Measurements from ENCODE around the gene PLD1. TPM values are rescaled to one million over a fixed set of nuclear protein-coding genes. Genes with fewer than 3 reads are reported as not detected.
A peak's percentile ranks its signal among the peaks of the same experiment; 100 is the strongest.

PLD1 gene
- polyA plus RNA-seq, 4 donors = 35.9 to 99.1 (median 72.1) TPM

DNA sequence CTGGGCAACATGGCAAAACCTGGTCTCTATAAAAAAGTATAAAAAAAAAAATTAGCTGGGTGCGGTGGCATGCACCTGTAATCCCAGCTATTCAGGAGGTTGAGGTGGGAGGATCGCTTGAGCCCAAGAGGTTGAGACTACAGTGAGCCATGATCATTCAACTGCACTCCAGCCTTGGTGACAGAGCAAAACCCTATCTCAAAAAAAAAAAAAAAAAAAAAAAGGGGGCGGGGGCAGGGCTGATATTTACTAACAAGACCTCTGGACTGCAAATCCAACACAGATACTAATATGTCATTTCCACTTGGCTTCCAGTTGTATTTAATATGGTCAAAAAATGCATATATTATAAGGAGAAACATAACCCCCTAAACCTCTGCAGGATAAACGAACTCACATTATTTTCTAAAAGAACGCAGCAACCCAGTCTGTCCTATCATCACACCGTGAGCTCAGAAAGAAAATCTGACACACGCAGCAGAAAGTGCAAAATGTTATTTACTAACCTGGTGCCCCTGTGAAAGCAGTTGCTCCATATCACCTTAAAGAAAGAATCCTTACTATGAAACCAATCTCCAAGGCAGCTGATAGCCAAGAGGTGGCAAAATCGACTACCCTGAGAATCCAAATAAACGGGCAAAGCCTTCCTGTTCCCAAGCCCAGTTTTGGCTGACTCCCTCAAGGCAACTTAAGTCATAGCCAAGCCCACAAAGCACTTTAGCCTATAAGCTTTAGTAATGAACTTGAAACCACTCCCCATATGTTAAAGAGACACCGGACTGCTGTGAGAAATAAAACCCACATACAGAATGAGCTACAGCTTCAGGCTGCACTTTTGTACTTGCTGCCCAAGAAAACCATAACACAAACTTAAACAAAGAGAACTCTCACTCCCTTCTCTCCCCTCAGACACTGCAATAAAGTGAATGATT lies 39.3 kb downstream of the PLD1 start:
- no peak for FAIRE-seq
- H3K27ac ChIP-seq (ENCODE audit: low read depth in 1 of 3, low read length in 2 of 3) = peak overlapping the region; percentile 62 to 97 (median 90)

DNA sequence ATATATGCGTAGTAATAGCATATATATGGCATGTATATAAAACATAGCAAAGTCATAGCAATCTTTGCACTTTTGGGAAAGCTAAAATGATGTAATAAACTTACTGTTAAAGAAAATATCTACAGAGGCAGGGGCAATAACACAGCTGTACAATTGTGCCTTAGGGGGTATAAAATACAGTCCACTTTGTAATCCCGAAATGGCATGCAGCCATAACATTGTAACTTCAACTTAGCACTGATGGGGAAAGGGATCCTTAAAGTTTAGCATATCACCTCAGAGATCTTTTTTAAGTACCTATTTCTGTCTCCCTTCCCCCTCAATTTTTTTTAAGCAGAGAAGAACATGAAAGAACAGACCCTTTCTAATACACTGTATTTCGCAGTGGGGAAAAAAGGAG lies 40.8 kb downstream of the PLD1 start:
- Histone ChIP-seq H3K36me3 (ENCODE audit: control insufficient read depth in 3 of 3, insufficient read depth in 2 of 3, low read depth in 1 of 3, low read length in 3 of 3) (peaks cover 0 to 2% (median 0%) of the 10 kb centered on the region in 3 donors), H3K4me3 (ENCODE audit: low read depth in 1 of 3, low read length in 3 of 3) (peak overlapping the region in 2 of 3 donors; percentile 74 to 76), H3K9me3 (ENCODE audit: control insufficient read depth in 2 of 2, insufficient read depth in 1 of 2, low read depth in 1 of 2, low read length in 1 of 2) (no peaks in the 10 kb centered on the region), H3K27me3 (ENCODE audit: control insufficient read depth in 3 of 3, insufficient read depth in 3 of 3, low read length in 3 of 3) (no peaks in the 10 kb centered on the region), H3K27ac (ENCODE audit: low read depth in 1 of 3, low read length in 2 of 3) (peak overlapping the region in 1 of 3 donors; percentile 97), H3K4me1 (ENCODE audit: control insufficient read depth in 3 of 3, insufficient read depth in 2 of 3, low read depth in 1 of 3, low read length in 2 of 3) (peaks cover 3 to 16% (median 7%) of the 10 kb centered on the region in 3 donors)
- WGBS, 3 donors = 18 to 64% (median 56%) methylated on average over 3 of the region's 3 CpGs
- FAIRE-seq (no peak), DNase-seq (no peak)

More for the DNA sequence above, 39.3 kb downstream of the PLD1 start:
- Histone ChIP-seq H3K9me3 (ENCODE audit: control insufficient read depth in 2 of 2, insufficient read depth in 1 of 2, low read depth in 1 of 2, low read length in 1 of 2) (no peaks in the 10 kb centered on the region), H3K27me3 (ENCODE audit: control insufficient read depth in 3 of 3, insufficient read depth in 3 of 3, low read length in 3 of 3) (no peaks in the 10 kb centered on the region), H3K36me3 (ENCODE audit: control insufficient read depth in 3 of 3, insufficient read depth in 2 of 3, low read depth in 1 of 3, low read length in 3 of 3) (no peaks in the 10 kb centered on the region), H3K4me3 (ENCODE audit: low read depth in 1 of 3, low read length in 3 of 3) (peak overlapping the region in 2 of 3 donors; percentile 74 to 76), H3K4me1 (ENCODE audit: control insufficient read depth in 3 of 3, insufficient read depth in 2 of 3, low read depth in 1 of 3, low read length in 2 of 3) (peaks cover 0 to 14% (median 7%) of the 10 kb centered on the region in 3 donors)
- DNase-seq = peak; percentile 89 to 95
- 16 to 33% (median 23%) methylated on average over 9 to 10 of the region's 10 CpGs for WGBS, 3 donors

DNA sequence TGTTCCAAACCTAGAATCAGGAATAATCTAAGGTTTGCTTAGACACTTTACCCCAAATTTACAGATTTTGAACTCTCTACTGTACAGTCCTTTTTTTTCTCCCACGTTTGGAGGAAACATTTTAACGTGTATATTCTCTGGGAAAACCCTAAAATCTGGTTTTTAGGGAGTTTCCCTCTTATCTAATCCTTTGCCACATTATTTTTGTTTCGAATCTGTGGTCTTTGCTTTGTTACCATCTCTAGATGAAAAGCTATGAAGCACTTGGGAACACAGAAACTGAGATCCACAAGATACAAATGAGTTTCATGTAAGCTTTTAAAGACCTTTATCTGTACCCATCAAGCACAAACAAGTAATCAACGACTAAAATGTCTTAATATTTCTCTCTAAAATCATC lies 41.3 kb downstream of the PLD1 start:
- Histone ChIP-seq H3K4me3 (ENCODE audit: low read depth in 1 of 3, low read length in 3 of 3) (peak overlapping the region in 2 of 3 donors; percentile 74 to 76), H3K36me3 (ENCODE audit: control insufficient read depth in 3 of 3, insufficient read depth in 2 of 3, low read depth in 1 of 3, low read length in 3 of 3) (peaks cover 0 to 2% (median 2%) of the 10 kb centered on the region in 3 donors), H3K27me3 (ENCODE audit: control insufficient read depth in 3 of 3, insufficient read depth in 3 of 3, low read length in 3 of 3) (no peaks in the 10 kb centered on the region), H3K27ac (ENCODE audit: low read depth in 1 of 3, low read length in 2 of 3) (peak overlapping the region in 1 of 3 donors; percentile 97), H3K4me1 (ENCODE audit: control insufficient read depth in 3 of 3, insufficient read depth in 2 of 3, low read depth in 1 of 3, low read length in 2 of 3) (peaks cover 3 to 16% (median 7%) of the 10 kb centered on the region in 3 donors), H3K9me3 (ENCODE audit: control insufficient read depth in 2 of 2, insufficient read depth in 1 of 2, low read depth in 1 of 2, low read length in 1 of 2) (no peaks in the 10 kb centered on the region)
- no peak for DNase-seq
- WGBS, 3 donors = 7 to 29% (median 13%) methylated on average over 4 of the region's 4 CpGs
- FAIRE-seq = no peak

GRCh38 chr3:171768281-171768900 lies 41.9 kb downstream of the PLD1 start:
- H3K27me3 ChIP-seq (ENCODE audit: control insufficient read depth in 3 of 3, insufficient read depth in 3 of 3, low read length in 3 of 3) = no peaks in the 10 kb centered on the region
- H3K4me3 ChIP-seq (ENCODE audit: low read depth in 1 of 3, low read length in 3 of 3) = peak overlapping the region in 2 of 3 donors; percentile 74 to 76
- H3K4me1 ChIP-seq (ENCODE audit: control insufficient read depth in 3 of 3, insufficient read depth in 2 of 3, low read depth in 1 of 3, low read length in 2 of 3) = peaks cover 3 to 16% (median 7%) of the 10 kb centered on the region in 3 donors
- WGBS, 3 donors = 43 to 62% (median 53%) methylated on average over 10 of the region's 10 CpGs
- H3K27ac ChIP-seq (ENCODE audit: low read depth in 1 of 3, low read length in 2 of 3) = peak overlapping the region; percentile 22 to 97 (median 30)
- peaks cover 0 to 4% (median 2%) of the 10 kb centered on the region in 3 donors for H3K36me3 ChIP-seq (ENCODE audit: control insufficient read depth in 3 of 3, insufficient read depth in 2 of 3, low read depth in 1 of 3, low read length in 3 of 3)
- DNase-seq = peak in 1 of 2 donors; percentile 37
- no peaks in the 10 kb centered on the region for H3K9me3 ChIP-seq (ENCODE audit: control insufficient read depth in 2 of 2, insufficient read depth in 1 of 2, low read depth in 1 of 2, low read length in 1 of 2)
- no peak for FAIRE-seq

DNA sequence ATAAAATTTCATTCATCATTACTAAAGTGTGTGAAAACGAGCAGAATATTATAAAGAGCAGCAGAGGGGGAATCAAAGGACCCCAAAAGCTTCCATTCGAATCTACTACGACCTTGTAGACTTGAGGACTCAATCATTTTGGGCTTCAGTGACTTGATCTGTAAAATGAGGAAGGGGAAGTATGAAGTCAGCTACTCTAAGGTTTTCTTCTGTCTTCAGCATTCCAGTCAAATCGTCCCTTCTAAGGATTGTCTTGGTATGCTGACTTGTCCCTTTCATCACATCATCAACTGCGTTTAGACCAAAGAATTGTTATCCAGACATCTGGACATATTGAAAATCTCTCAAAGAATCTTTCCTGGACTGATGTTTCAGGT lies 44.8 kb downstream of the PLD1 start:
- DNase-seq (no peak), FAIRE-seq (no peak)
- 85 to 89% (median 85%) methylated on average over 5 of the region's 5 CpGs for WGBS, 3 donors
- Histone ChIP-seq H3K27ac (ENCODE audit: low read depth in 1 of 3, low read length in 2 of 3) (no peak overlapping the region), H3K4me3 (ENCODE audit: low read depth in 1 of 3, low read length in 3 of 3) (no peak overlapping the region), H3K36me3 (ENCODE audit: control insufficient read depth in 3 of 3, insufficient read depth in 2 of 3, low read depth in 1 of 3, low read length in 3 of 3) (peaks cover 0 to 12% (median 2%) of the 10 kb centered on the region in 3 donors), H3K27me3 (ENCODE audit: control insufficient read depth in 3 of 3, insufficient read depth in 3 of 3, low read length in 3 of 3) (no peaks in the 10 kb centered on the region), H3K4me1 (ENCODE audit: control insufficient read depth in 3 of 3, insufficient read depth in 2 of 3, low read depth in 1 of 3, low read length in 2 of 3) (peaks cover 11 to 24% (median 17%) of the 10 kb centered on the region in 3 donors), H3K9me3 (ENCODE audit: control insufficient read depth in 2 of 2, insufficient read depth in 1 of 2, low read depth in 1 of 2, low read length in 1 of 2) (no peaks in the 10 kb centered on the region)

DNA sequence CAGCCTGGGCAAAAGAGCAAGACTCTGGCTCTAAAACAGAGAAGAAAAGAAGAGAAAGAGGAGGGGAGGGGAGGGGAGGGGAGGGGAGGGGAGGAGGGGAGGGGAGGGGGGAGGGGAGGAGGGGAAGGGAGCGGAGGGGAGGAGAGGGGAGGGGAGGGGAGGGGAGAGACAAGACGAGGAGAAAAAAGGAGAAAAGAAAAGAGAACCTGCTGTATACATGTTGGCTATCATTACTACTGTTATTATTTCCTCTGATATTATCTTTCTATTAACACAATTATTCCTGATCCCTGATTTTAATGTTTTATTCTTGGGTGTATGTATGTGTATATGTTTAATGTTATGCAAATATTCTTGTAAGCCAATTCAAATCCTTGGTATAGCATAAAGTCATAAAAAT lies 46.9 kb downstream of the PLD1 start:
- WGBS, 3 donors = 42 to 82% (median 59%) methylated on average over 2 of the region's 2 CpGs
- Histone ChIP-seq H3K9me3 (ENCODE audit: control insufficient read depth in 2 of 2, insufficient read depth in 1 of 2, low read depth in 1 of 2, low read length in 1 of 2) (no peaks in the 10 kb centered on the region), H3K36me3 (ENCODE audit: control insufficient read depth in 3 of 3, insufficient read depth in 2 of 3, low read depth in 1 of 3, low read length in 3 of 3) (peaks cover 0 to 12% (median 2%) of the 10 kb centered on the region in 3 donors), H3K4me1 (ENCODE audit: control insufficient read depth in 3 of 3, insufficient read depth in 2 of 3, low read depth in 1 of 3, low read length in 2 of 3) (peaks cover 13 to 29% (median 19%) of the 10 kb centered on the region in 3 donors), H3K27me3 (ENCODE audit: control insufficient read depth in 3 of 3, insufficient read depth in 3 of 3, low read length in 3 of 3) (no peaks in the 10 kb centered on the region), H3K27ac (ENCODE audit: low read depth in 1 of 3, low read length in 2 of 3) (no peak overlapping the region), H3K4me3 (ENCODE audit: low read depth in 1 of 3, low read length in 3 of 3) (no peak overlapping the region)
- FAIRE-seq (no peak), DNase-seq (no peak)

GRCh38 chr3:171760477-171760876 lies 49.8 kb downstream of the PLD1 start:
- no peaks in the 10 kb centered on the region for H3K9me3 ChIP-seq (ENCODE audit: control insufficient read depth in 2 of 2, insufficient read depth in 1 of 2, low read depth in 1 of 2, low read length in 1 of 2)
- H3K36me3 ChIP-seq (ENCODE audit: control insufficient read depth in 3 of 3, insufficient read depth in 2 of 3, low read depth in 1 of 3, low read length in 3 of 3) = peaks cover 0 to 12% (median under 1%) of the 10 kb centered on the region in 3 donors
- no peaks in the 10 kb centered on the region for H3K27me3 ChIP-seq (ENCODE audit: control insufficient read depth in 3 of 3, insufficient read depth in 3 of 3, low read length in 3 of 3)
- H3K27ac ChIP-seq (ENCODE audit: low read depth in 1 of 3, low read length in 2 of 3) = no peak overlapping the region
- no peak overlapping the region for H3K4me3 ChIP-seq (ENCODE audit: low read depth in 1 of 3, low read length in 3 of 3)
- FAIRE-seq (no peak), DNase-seq (peak; percentile 57 to 69)
- WGBS, 3 donors = 68 to 86% (median 75%) methylated on average over 2 of the region's 2 CpGs
- peaks cover 15 to 34% (median 19%) of the 10 kb centered on the region in 3 donors for H3K4me1 ChIP-seq (ENCODE audit: control insufficient read depth in 3 of 3, insufficient read depth in 2 of 3, low read depth in 1 of 3, low read length in 2 of 3)

- Histone ChIP-seq H3K36me3 (ENCODE audit: control insufficient read depth in 3 of 3, insufficient read depth in 2 of 3, low read depth in 1 of 3, low read length in 3 of 3) (peaks cover 0 to 12% (median 0%) of the 10 kb centered on the region in 3 donors), H3K27ac (ENCODE audit: low read depth in 1 of 3, low read length in 2 of 3) (no peak overlapping the region), H3K4me1 (ENCODE audit: control insufficient read depth in 3 of 3, insufficient read depth in 2 of 3, low read depth in 1 of 3, low read length in 2 of 3) (peaks cover 22 to 48% (median 26%) of the 10 kb centered on the region in 3 donors), H3K27me3 (ENCODE audit: control insufficient read depth in 3 of 3, insufficient read depth in 3 of 3, low read length in 3 of 3) (no peaks in the 10 kb centered on the region), H3K4me3 (ENCODE audit: low read depth in 1 of 3, low read length in 3 of 3) (no peak overlapping the region), H3K9me3 (ENCODE audit: control insufficient read depth in 2 of 2, insufficient read depth in 1 of 2, low read depth in 1 of 2, low read length in 1 of 2) (no peaks in the 10 kb centered on the region)
- 29 to 66% (median 44%) methylated on average over 3 of the region's 3 CpGs for WGBS, 3 donors
- FAIRE-seq (no peak), DNase-seq (peak in 1 of 2 donors; percentile 47)
Observed at GRCh38 chr3:171758109-171758508, 52.2 kb downstream of the PLD1 start.

Data from small intestine (tissue), 7 donors.